Endothelial cell of umbilical vein (primary cell): ENCODE data around the gene CFAP97.

Source experiments
- EZH2 ChIP-seq: IDR thresholded peaks from 2 replicates; pipeline ENCODE4 v1.6.1; 2012; ENCODE audit warnings: borderline replicate concordance, low read depth, mild to moderate bottlenecking, moderate library complexity, low read length, inconsistent platforms; ENCODE audit not compliant: severe bottlenecking
- FOS ChIP-seq: IDR thresholded peaks from 2 replicates; pipeline ENCODE4 v1.6.1; 2011; ENCODE audit warnings: mild to moderate bottlenecking, low read length, moderate library complexity, borderline replicate concordance; ENCODE audit not compliant: insufficient read depth
- POLR2A ChIP-seq: IDR thresholded peaks from 2 replicates; pipeline ENCODE4 v1.6.1; 2012; ENCODE audit warnings: low read depth, mild to moderate bottlenecking, control low read depth, low read length
- POLR2AphosphoS5 ChIP-seq: IDR thresholded peaks from 2 replicates; pipeline ENCODE4 v1.6.1; 2012; ENCODE audit warnings: low read depth, mild to moderate bottlenecking, control low read depth, low read length, moderate library complexity; ENCODE audit not compliant: insufficient read depth
- TF ChIP-seq, protein P1 (sequence below), 2 donors: IDR thresholded peaks; 1 replicate in 1 of 2; 2 replicates in 1 of 2; pipeline ENCODE4 v1.5.1; 2011; ENCODE audit warnings: low read length in 2 of 2, mild to moderate bottlenecking in 2 of 2, moderate library complexity in 2 of 2, control low read depth in 1 of 2, inconsistent platforms in 1 of 2, low read depth in 1 of 2; ENCODE audit not compliant: insufficient read depth in 1 of 2; ENCODE audit errors: extremely low read depth in 1 of 2
- TF ChIP-seq, protein P2 (sequence below): IDR thresholded peaks from 2 replicates; pipeline ENCODE4 v1.6.1; 2011; ENCODE audit not compliant: insufficient read depth, insufficient read length

DNA sequence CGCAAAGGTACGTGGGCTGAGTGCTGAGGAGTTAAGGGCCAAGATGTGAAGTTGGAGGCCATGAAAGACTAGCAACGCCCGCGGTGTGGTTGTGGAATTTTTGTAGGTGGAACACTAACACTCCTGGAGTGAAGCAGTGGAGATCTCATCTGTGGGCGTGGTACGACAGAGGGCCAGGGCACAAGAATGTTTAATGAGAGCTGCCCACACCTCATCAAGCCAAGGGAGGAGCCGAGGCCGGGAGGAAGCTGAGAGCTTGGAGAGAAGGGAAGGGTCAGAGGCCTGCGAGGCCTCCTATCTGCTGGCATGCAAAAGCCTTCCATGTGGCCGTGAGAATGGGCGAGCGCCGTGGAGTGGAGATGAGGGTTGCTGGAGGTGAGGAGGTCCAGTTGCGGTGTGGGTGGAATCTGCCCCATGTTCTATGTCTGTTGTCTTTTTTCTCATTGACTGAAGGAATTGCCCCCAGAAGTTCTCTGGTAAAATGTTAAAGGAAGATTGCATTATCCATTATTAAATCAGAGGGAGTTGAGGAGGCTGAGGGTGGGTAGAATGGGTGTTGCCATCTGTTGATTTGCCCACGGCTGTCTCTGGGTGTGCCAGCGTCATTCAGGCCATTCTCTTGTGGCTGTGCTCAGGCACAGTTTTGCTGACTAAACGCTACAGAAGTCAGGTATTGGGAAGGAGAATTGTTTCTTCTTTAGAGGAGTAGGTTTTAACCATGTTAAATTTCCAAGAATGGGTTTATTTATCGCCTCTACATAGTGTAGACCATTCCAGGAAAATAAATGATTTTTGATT, 25.4 kb upstream of the CFAP97 start:
- TF ChIP-seq, protein P1, sequence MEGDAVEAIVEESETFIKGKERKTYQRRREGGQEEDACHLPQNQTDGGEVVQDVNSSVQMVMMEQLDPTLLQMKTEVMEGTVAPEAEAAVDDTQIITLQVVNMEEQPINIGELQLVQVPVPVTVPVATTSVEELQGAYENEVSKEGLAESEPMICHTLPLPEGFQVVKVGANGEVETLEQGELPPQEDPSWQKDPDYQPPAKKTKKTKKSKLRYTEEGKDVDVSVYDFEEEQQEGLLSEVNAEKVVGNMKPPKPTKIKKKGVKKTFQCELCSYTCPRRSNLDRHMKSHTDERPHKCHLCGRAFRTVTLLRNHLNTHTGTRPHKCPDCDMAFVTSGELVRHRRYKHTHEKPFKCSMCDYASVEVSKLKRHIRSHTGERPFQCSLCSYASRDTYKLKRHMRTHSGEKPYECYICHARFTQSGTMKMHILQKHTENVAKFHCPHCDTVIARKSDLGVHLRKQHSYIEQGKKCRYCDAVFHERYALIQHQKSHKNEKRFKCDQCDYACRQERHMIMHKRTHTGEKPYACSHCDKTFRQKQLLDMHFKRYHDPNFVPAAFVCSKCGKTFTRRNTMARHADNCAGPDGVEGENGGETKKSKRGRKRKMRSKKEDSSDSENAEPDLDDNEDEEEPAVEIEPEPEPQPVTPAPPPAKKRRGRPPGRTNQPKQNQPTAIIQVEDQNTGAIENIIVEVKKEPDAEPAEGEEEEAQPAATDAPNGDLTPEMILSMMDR (IDR thresholded peaks at IDR 0.05; ENCODE audit: extremely low read depth in 1 of 2, insufficient read depth in 1 of 2, low read depth in 1 of 2, low read length in 2 of 2) = no peak
- no peak for TF ChIP-seq EZH2
- TF ChIP-seq FOS = no peak
- TF ChIP-seq POLR2AphosphoS5 = no peak
- TF ChIP-seq POLR2A = no peak
- TF ChIP-seq, protein P2, sequence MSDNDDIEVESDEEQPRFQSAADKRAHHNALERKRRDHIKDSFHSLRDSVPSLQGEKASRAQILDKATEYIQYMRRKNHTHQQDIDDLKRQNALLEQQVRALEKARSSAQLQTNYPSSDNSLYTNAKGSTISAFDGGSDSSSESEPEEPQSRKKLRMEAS = no peak
